Stomach smooth muscle (tissue), 2 donors: ENCODE results near the gene HPCAL1.
A peak's percentile ranks its signal among the peaks of the same experiment; 100 is the strongest.

Experiments used
- H3K27ac ChIP-seq: one replicate; pipeline ENCODE4 v1.7.0; 2013; ENCODE audit warnings: mild to moderate bottlenecking, low read length, inconsistent platforms
- H3K27me3 ChIP-seq, 2 donors: one replicate each; pipeline ENCODE4 v1.7.0; 2013; ENCODE audit warnings: low read length in 2 of 2; ENCODE audit not compliant: insufficient read depth in 2 of 2, control insufficient read depth in 1 of 2
- H3K36me3 ChIP-seq, 2 donors: one replicate each; pipeline ENCODE4 v1.7.0; 2013; ENCODE audit warnings: low read length in 2 of 2; ENCODE audit not compliant: control insufficient read depth in 2 of 2, insufficient read depth in 2 of 2
- H3K4me1 ChIP-seq: one replicate; pipeline ENCODE4 v1.7.0; 2013; ENCODE audit warnings: low read length; ENCODE audit not compliant: control insufficient read depth, insufficient read depth
- H3K4me3 ChIP-seq, 2 donors: one replicate each; pipeline ENCODE4 v1.7.0; 2013; ENCODE audit warnings: low read length in 2 of 2
- H3K9ac ChIP-seq, 2 donors: one replicate each; pipeline ENCODE4 v1.7.0; 2013; ENCODE audit warnings: low read length in 2 of 2, mild to moderate bottlenecking in 1 of 2
- H3K9me3 ChIP-seq, 2 donors: one replicate each; pipeline ENCODE4 v1.7.0; 2013; ENCODE audit warnings: low read length in 2 of 2; ENCODE audit not compliant: control insufficient read depth in 2 of 2
- donor health status: healthy.
- donor health status: Pancreatic carcinoma.

HPCAL1 gene

GRCh38 chr2:10278763-10279471 is 23.8 kb upstream of the HPCAL1 start:
- Histone ChIP-seq H3K36me3 (no peaks in the 10 kb centered on the region), H3K4me1 (no peaks in the 10 kb centered on the region), H3K27ac (no peak overlapping the region), H3K9ac (no peak overlapping the region), H3K9me3 (no peaks in the 10 kb centered on the region), H3K4me3 (no peak overlapping the region), H3K27me3 (no peaks in the 10 kb centered on the region)

- H3K27ac ChIP-seq = no peak overlapping the region
- H3K4me3 ChIP-seq = no peak overlapping the region
- no peak overlapping the region for H3K9ac ChIP-seq
- H3K9me3 ChIP-seq = no peaks in the 10 kb centered on the region
- no peaks in the 10 kb centered on the region for H3K36me3 ChIP-seq
- no peaks in the 10 kb centered on the region for H3K27me3 ChIP-seq
- H3K4me1 ChIP-seq = no peaks in the 10 kb centered on the region
These were observed 23.2 kb upstream of the HPCAL1 start for GRCh38 chr2:10279472-10279870.

GRCh38 chr2:10279946-10280463 is 22.7 kb upstream of the HPCAL1 start:
- no peaks in the 10 kb centered on the region for H3K36me3 ChIP-seq
- peaks cover 2% of the 10 kb centered on the region for H3K4me1 ChIP-seq
- no peaks in the 10 kb centered on the region for H3K9me3 ChIP-seq
- no peak overlapping the region for H3K9ac ChIP-seq
- no peak overlapping the region for H3K27ac ChIP-seq
- H3K4me3 ChIP-seq = no peak overlapping the region
- H3K27me3 ChIP-seq = no peaks in the 10 kb centered on the region

GRCh38 chr2:10281891-10282290 is 20.8 kb upstream of the HPCAL1 start:
- Histone ChIP-seq H3K27ac (no peak overlapping the region), H3K27me3 (no peaks in the 10 kb centered on the region), H3K9ac (no peak overlapping the region), H3K4me3 (no peak overlapping the region), H3K9me3 (no peaks in the 10 kb centered on the region), H3K4me1 (peaks cover 21% of the 10 kb centered on the region), H3K36me3 (no peaks in the 10 kb centered on the region)

- Histone ChIP-seq H3K9me3 (no peaks in the 10 kb centered on the region), H3K4me3 (no peak overlapping the region), H3K9ac (no peak overlapping the region), H3K27me3 (no peaks in the 10 kb centered on the region), H3K36me3 (no peaks in the 10 kb centered on the region), H3K27ac (no peak overlapping the region), H3K4me1 (peaks cover 24% of the 10 kb centered on the region)
These were observed 20.0 kb upstream of the HPCAL1 start for GRCh38 chr2:10282611-10283105.

GRCh38 chr2:10283106-10284062 is 19.3 kb upstream of the HPCAL1 start:
- Histone ChIP-seq H3K9me3 (no peaks in the 10 kb centered on the region), H3K36me3 (no peaks in the 10 kb centered on the region), H3K4me3 (no peak overlapping the region), H3K27ac (no peak overlapping the region), H3K4me1 (peaks cover 24% of the 10 kb centered on the region), H3K9ac (no peak overlapping the region), H3K27me3 (no peaks in the 10 kb centered on the region)

GRCh38 chr2:10284108-10284870 is 18.4 kb upstream of the HPCAL1 start:
- no peak overlapping the region for H3K27ac ChIP-seq
- no peak overlapping the region for H3K9ac ChIP-seq

GRCh38 chr2:10285191-10285555 is 17.5 kb upstream of the HPCAL1 start:
- H3K4me3 ChIP-seq = no peak overlapping the region
- H3K27ac ChIP-seq = peak overlapping the region; percentile 46
- no peak overlapping the region for H3K9ac ChIP-seq
- peaks cover 24% of the 10 kb centered on the region for H3K4me1 ChIP-seq
- no peaks in the 10 kb centered on the region for H3K9me3 ChIP-seq
- H3K36me3 ChIP-seq = no peaks in the 10 kb centered on the region
- no peaks in the 10 kb centered on the region for H3K27me3 ChIP-seq

More at GRCh38 chr2:10284108-10284870, 18.4 kb upstream of the HPCAL1 start:
- Histone ChIP-seq H3K27me3 (no peaks in the 10 kb centered on the region), H3K9me3 (no peaks in the 10 kb centered on the region), H3K4me3 (no peak overlapping the region), H3K36me3 (no peaks in the 10 kb centered on the region), H3K4me1 (peaks cover 24% of the 10 kb centered on the region)

- Histone ChIP-seq H3K27ac (peak overlapping the region; percentile 46), H3K36me3 (no peaks in the 10 kb centered on the region), H3K9ac (no peak overlapping the region), H3K27me3 (no peaks in the 10 kb centered on the region), H3K9me3 (no peaks in the 10 kb centered on the region), H3K4me1 (peaks cover 24% of the 10 kb centered on the region), H3K4me3 (no peak overlapping the region)
These were observed 17.0 kb upstream of the HPCAL1 start for GRCh38 chr2:10285556-10286198.
